Pulmonary artery endothelial cell (primary cell): ENCODE measurements around the gene KCNA3. TPM values are rescaled to one million over a fixed set of nuclear protein-coding genes. Genes with fewer than 3 reads are reported as not detected.

ENCODE experiments used
- DNase-seq: peaks from one replicate; pipeline ENCODE4 v3.0.0-alpha.2; 2011; ENCODE audit warnings: low read depth, low spot score
- total RNA-seq: library from RNA; depleted of rRNA; stranded (reverse); fragments of >200 nt; gene quantifications from 2 replicates; pipeline ENCODE4 v1.2.3, GENCODE V29; 2014

Gene KCNA3
- not detected in 2 replicates for total RNA-seq

DNA sequence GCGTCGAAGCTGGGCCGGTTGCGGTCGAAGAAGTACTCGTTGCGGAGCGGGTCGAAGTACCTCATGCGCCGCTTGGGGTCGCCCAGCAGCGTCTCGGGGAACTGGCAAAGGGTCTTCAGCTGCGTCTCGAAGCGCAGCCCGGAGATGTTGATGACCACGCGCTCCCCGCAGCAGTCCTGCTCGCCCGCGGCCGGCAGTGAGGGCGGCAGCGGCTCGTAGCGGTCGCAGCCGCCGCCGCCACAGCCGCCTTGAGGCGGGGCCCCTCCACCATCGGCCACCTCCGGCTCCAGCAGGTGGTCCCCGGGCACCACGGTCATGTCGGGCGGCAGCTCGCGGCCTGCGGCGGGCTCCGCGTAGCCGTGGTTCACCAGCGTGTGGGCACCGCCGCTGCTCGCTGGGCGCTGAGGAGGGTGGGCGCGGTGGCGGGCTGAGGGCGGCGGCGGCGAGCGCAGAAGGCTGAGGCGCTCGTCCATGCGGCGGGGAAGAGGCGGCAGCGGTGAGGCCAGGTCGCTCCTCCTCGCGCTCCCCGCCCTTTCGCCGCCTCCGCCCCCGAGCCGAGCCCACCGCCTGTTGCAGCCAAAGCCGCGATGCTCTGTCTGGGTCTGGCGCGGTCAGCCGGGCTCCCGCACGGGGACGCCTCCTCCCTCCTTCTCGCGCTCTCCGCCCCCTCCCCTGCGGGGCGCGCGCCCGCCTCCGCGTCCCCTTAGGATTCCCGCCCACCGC is at the start of gene KCNA3:
TSS of gene KCNA3 (minus strand) at position 604 of the 723 bp plus-strand sequence. CDS start at position 473, 131 bp downstream.
- no peak for DNase-seq

DNA sequence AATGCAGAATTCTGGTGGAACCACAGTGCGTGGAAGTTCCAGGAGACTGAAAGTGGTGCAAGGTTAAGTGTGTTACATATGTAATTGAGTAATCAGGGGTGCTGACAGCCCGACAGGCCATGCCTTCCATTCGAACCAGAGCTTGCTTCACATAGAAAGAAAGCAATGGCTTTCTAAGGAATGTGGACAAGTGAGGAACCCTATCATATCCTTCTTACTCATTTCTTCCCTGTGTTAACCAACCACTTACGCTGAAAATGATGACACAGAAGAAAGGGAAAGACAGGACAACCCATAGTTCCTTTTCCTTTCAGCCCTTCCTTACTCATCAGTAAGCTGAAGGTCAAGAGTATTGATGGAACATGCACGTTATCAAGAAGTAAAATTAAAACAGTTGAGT is 48.1 kb upstream of the KCNA3 start:
- no peak for DNase-seq

- no peak for DNase-seq
Observed at GRCh38 chr1:110719908-110720307, 45.2 kb upstream of the KCNA3 start.

- no peak for DNase-seq
Observed at GRCh38 chr1:110718452-110718851, 43.7 kb upstream of the KCNA3 start.

GRCh38 chr1:110717179-110717578 is 42.4 kb upstream of the KCNA3 start:
- DNase-seq, result no peak

GRCh38 chr1:110714374-110714995 is 39.7 kb upstream of the KCNA3 start:
- no peak for DNase-seq

- no peak for DNase-seq
Observed at GRCh38 chr1:110713221-110713620, 38.5 kb upstream of the KCNA3 start.

- DNase-seq, result no peak
Observed at GRCh38 chr1:110710314-110710713, 35.6 kb upstream of the KCNA3 start.

DNA sequence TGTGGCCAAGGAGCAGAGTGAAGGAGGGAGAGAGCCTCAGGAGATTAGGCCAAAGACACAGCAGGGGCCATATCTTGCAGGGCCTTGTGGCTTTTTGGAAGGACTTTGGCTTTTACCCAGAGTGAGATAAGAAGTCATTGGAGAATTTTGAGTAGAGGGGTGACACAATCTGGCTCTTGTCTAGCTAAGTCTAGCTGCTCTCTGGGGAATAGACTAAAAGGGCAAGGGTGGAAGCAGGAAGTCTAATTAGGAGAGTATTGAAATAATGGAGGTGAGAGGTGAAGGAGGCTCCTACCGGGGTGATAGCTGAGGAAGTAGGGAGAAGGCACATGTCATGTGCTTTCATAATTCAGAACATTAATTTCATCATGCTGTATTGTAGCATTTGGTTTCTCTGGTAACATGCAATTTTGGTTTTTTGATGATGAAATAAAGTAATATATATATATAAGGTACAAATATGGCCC is 34.3 kb upstream of the KCNA3 start:
- no peak for DNase-seq

- no peak for DNase-seq
Observed at GRCh38 chr1:110707232-110707631, 32.5 kb upstream of the KCNA3 start.

GRCh38 chr1:110706621-110707020 is 31.9 kb upstream of the KCNA3 start:
- DNase-seq, result no peak

DNA sequence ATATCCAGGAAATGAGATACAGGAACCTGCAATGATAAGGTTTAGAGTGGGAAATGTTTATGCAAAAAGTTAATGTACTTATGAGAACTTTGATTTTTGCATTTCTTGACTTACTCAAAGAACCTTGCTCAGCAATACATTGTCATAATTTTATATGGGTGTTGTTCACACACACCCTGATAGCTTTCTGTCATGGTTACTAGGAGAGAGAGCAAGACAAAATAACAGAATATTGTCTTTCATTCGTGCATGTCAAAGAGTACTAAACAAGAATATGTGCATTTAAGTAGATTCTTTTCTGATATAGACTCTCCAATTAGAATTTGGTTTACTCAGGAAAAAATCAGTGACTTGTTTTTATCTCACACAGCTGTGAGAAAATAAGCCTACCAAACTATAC is 27.5 kb upstream of the KCNA3 start:
- DNase-seq, result no peak

- DNase-seq, result no peak
Observed at GRCh38 chr1:110700767-110701166, 26.0 kb upstream of the KCNA3 start.

GRCh38 chr1:110697606-110698005 is 22.9 kb upstream of the KCNA3 start:
- no peak for DNase-seq

- DNase-seq, result no peak
Observed at GRCh38 chr1:110696818-110697217, 22.1 kb upstream of the KCNA3 start.

DNA sequence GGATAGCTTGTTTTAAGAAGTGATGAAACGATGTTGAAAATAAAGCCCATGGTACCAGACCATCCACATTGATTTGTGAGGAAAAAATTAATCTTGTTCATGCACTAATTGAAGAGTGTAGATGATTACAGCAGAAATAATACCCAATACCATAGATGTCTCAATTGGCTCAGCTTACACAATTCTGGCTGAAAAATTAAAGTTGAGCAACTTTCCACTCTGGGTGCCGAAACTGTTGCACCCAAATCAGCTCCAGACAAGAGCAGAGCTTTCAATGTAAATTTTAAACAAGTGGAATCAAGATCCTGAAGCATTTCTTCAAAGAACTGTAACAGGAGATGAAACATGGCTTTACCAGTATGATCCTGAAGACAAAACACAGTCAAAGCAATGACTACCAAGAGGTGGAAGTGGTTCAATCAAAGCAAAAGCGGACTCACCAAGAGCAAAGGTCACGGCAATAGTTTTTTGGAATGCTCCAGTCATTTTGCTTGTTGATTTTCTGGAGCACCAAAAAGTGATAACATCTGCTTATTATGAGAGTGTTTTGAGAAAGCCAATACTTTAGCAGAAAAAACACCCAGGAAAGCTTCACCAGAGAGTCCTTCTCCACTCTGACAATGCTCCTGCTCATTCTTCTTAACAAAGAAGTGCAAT is 16.1 kb upstream of the KCNA3 start:
- DNase-seq, result no peak

- no peak for DNase-seq
Observed at GRCh38 chr1:110689868-110690267, 15.1 kb upstream of the KCNA3 start.

DNA sequence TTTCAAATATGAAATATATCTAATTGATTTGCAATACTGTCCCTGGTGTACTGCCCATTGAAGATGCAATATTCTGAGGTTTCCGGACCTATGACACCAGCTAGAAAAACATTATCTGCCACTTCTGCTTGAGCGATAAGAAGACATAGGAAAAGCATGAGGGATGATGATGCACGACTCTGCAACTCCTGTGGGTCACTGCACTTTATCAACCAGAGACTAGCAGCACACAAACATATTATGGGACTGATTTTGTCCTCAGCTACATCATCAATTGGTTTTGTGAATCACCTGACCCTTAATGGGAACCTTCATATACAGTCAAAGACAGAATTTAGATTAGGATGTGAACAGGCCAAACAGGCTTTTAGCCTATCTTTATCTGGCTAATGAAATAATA is 13.8 kb upstream of the KCNA3 start:
- DNase-seq, result no peak

DNA sequence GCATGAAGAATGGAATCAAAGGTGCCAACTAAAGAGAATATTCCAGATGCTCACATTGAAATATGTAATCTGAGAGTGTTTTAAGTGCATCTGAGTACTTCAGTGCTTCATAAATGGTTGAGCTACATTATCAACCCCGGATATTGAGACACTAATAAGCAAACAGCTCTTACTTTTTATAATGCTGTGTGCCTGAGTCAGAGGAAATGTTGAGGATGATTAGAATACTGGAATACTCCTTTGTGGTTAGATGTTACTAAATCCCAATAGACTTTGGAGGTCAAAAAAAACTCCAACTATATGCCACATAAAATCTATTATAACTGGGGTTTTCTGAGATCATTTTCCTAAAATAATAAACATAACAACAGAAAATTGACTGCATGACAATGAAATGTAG is 12.5 kb upstream of the KCNA3 start:
- DNase-seq, result no peak

DNA sequence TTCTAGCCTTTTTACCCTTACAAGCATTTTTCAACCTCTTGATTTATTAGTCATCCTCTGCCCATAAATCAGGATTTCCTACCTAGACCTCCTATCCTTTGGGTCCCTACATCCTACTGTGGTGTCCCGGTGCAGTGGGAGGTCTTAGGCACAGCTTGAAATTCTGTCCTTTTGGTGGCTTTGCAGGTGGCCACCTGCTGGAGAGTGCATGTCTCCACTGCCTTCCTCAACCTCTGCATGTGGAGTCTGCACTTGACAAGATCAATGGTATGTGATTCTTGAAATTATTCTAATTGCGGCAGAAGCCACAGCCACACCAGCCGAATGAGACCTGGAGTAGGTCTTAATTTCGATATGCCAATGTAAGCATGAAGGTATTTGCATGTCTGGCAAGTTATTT is 11.4 kb upstream of the KCNA3 start:
- no peak for DNase-seq

DNA sequence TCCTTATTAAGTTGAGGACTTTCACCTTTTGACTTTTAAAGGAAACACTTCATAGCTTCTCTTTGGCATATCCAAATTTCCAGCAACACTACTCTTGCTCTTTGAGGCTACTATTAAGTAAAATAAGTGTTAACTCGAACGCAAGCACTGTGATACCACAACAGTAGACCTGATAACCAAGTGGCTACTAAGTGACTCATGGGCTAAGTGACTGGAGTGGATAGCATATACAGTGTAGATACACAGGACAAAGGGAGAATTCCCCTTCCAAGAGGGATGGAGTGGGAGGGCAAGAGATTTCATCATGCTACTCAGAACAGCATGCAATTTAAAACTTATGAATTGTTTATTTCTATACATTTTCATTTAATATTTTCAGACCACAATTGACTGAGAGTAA is 9.8 kb upstream of the KCNA3 start:
- no peak for DNase-seq

- DNase-seq, result no peak
Observed at GRCh38 chr1:110682898-110683297, 8.2 kb upstream of the KCNA3 start.
